B cell (primary cell): ENCODE results near the gene MVD. TPM values are rescaled to one million over a fixed set of nuclear protein-coding genes. Genes with fewer than 3 reads are reported as not detected.

Experiments used
- ATAC-seq: fragments of 200-7000 bp; cut with Tn5 transposase; one replicate; pipeline ENCODE4 v1.10.0; 2021; ENCODE audit warnings: low read depth, mild to moderate bottlenecking, moderate number of reproducible peaks, moderate library complexity
- CTCF ChIA-PET: fragments of 350-600 bp; sonication (Branson Sonifier 250); formaldehyde crosslinking; loops from one replicate; lab custom pipeline; 2021; ENCODE audit warnings: antibody characterized with exemption, inconsistent platforms; lab: Charles Lee
- POLR2A ChIA-PET: fragments of 350-600 bp; sonication (Branson Sonifier 250); formaldehyde crosslinking; loops from one replicate; lab custom pipeline; 2021; ENCODE audit warnings: antibody characterized with exemption; lab: Charles Lee
- DNase-seq: peaks from one replicate; pipeline ENCODE4 v3.0.0; 2013
- H2AFZ ChIP-seq: 2 replicates; pipeline ENCODE4 v1.6.1; 2012; ENCODE audit warnings: mild to moderate bottlenecking, low read depth, low read length; ENCODE audit not compliant: insufficient read depth, poor library complexity, severe bottlenecking
- H3K27ac ChIP-seq, 2 donors: 1 replicate in 1 of 2; 2 replicates in 1 of 2; pipeline ENCODE4 v1.5.1; 2012 to 2013; ENCODE audit warnings: low read length in 2 of 2, mild to moderate bottlenecking in 2 of 2, moderate library complexity in 1 of 2
- H3K27me3 ChIP-seq, 4 experiments: fragments of 200-600 bp in 1 of 4; sonication (generic) in 1 of 4; replicated peaks in 1 of 4; 1 replicate in 2 of 4; 2 replicates in 2 of 4; pipeline versions ENCODE4 v1.6.1 to v1.7.0; 2013 to 2016; ENCODE audit warnings: low read length in 3 of 4, mild to moderate bottlenecking in 2 of 4, mixed read lengths in 1 of 4, moderate library complexity in 1 of 4; ENCODE audit not compliant: insufficient read depth in 4 of 4, control insufficient read depth in 3 of 4; ENCODE audit errors: control extremely low read depth in 1 of 4
- H3K36me3 ChIP-seq, 2 experiments: replicated peaks in 1 of 2; 1 replicate in 1 of 2; 2 replicates in 1 of 2; pipeline versions ENCODE4 v1.6.1 to v1.7.1; 2013; ENCODE audit warnings: low read length in 1 of 2; ENCODE audit not compliant: insufficient read depth in 2 of 2, control insufficient read depth in 1 of 2; ENCODE audit errors: control extremely low read depth in 1 of 2, extremely low read depth in 1 of 2
- H3K4me1 ChIP-seq, 2 donors: fragments of 200-600 bp in 1 of 2; sonication (generic) in 1 of 2; 1 replicate in 1 of 2; 2 replicates in 1 of 2; pipeline versions ENCODE4 v1.5.1 to v1.6.1; 2013 to 2017; ENCODE audit warnings: low read length in 2 of 2; ENCODE audit not compliant: control insufficient read depth in 2 of 2, insufficient read depth in 2 of 2
- H3K4me2 ChIP-seq: replicated peaks from 2 replicates; pipeline ENCODE3; 2012; ENCODE audit warnings: mild to moderate bottlenecking, low read depth, low read length; ENCODE audit not compliant: poor library complexity, severe bottlenecking
- H3K4me3 ChIP-seq, 5 experiments: fragments of 200-600 bp in 1 of 5; sonication (generic) in 1 of 5; 1 replicate in 3 of 5; 2 replicates in 2 of 5; pipeline versions ENCODE4 v1.5.1 to v1.7.0; 2011 to 2016; ENCODE audit warnings: low read length in 4 of 5, mild to moderate bottlenecking in 4 of 5, low read depth in 2 of 5, control low read depth in 1 of 5, moderate library complexity in 1 of 5; ENCODE audit not compliant: insufficient read depth in 1 of 5; ENCODE audit errors: control extremely low read depth in 1 of 5, extremely low read depth in 1 of 5
- H3K79me2 ChIP-seq: fragments of 200-600 bp; sonication (generic); one replicate; pipeline ENCODE4 v1.6.0; 2016; ENCODE audit warnings: low read length; ENCODE audit not compliant: control insufficient read depth, insufficient read depth
- H3K9ac ChIP-seq: fragments of 200-600 bp; sonication (generic); 2 replicates; pipeline ENCODE4 v1.6.1; 2017; ENCODE audit warnings: mild to moderate bottlenecking, low read length, moderate library complexity
- H3K9me3 ChIP-seq, 3 donors: one replicate each; pipeline versions ENCODE4 v1.6.1 to v1.7.1; 2013; ENCODE audit warnings: low read length in 2 of 3; ENCODE audit not compliant: control insufficient read depth in 2 of 3, insufficient read depth in 1 of 3; ENCODE audit errors: control extremely low read depth in 1 of 3
- H4K20me1 ChIP-seq: 2 replicates; pipeline ENCODE4 v1.6.0; 2012; ENCODE audit warnings: mild to moderate bottlenecking, low read length; ENCODE audit not compliant: insufficient read depth, control insufficient read depth, poor library complexity, severe bottlenecking
- H3K27ac Mint-ChIP-seq: one replicate; pipeline ENCODE4 v1.8.0; 2021; ENCODE audit warnings: mixed read lengths
- H3K27me3 Mint-ChIP-seq: one replicate; pipeline ENCODE4 v1.8.0; 2021; ENCODE audit warnings: mixed read lengths
- H3K4me1 Mint-ChIP-seq: one replicate; pipeline ENCODE4 v1.8.0; 2021; ENCODE audit warnings: mixed read lengths
- H3K4me3 Mint-ChIP-seq: one replicate; pipeline ENCODE4 v1.8.0; 2021; ENCODE audit warnings: mixed read lengths
- H3K9me3 Mint-ChIP-seq: one replicate; pipeline ENCODE4 v1.8.0; 2022; ENCODE audit warnings: mixed read lengths; ENCODE audit not compliant: insufficient read depth
- CTCF ChIP-seq: fragments of 200-600 bp; IDR thresholded peaks from one replicate; pipeline ENCODE4 v1.8.0; 2022; ENCODE audit warnings: antibody characterized with exemption, mild to moderate bottlenecking
- EZH2 ChIP-seq: IDR thresholded peaks from 2 replicates; pipeline ENCODE4 v1.6.1; 2012; ENCODE audit warnings: borderline replicate concordance, low read depth, mild to moderate bottlenecking, moderate library complexity, low read length; ENCODE audit not compliant: insufficient read depth, poor library complexity, severe bottlenecking
- WGBS: methylation state at CpG from one replicate; pipeline ENCODE4 v1.1.5; 2013; ENCODE audit warnings: missing lambda C conversion rate; ENCODE audit not compliant: insufficient coverage; 5-methylcytosine and 5-hydroxymethylcytosine counted together
- intact Hi-C: fragments of 100-400 bp; cut with micrococcal nuclease; formaldehyde crosslinking; loops from one replicate; pipeline ENCODE4 v1.10.0; 2022
- polyA plus RNA-seq: library from polyadenylated mRNA; depleted of rRNA; stranded (reverse); fragments of >200 nt; gene quantifications from 2 replicates; pipeline ENCODE4 v1.2.3, GENCODE V29; 2012
- total RNA-seq, 2 donors: library from RNA; stranded (reverse); fragments of 120-200 nt in 1 of 2; gene quantifications; 1 replicate in 1 of 2; 2 replicates in 1 of 2; pipeline versions ENCODE4 v1.2.3 to v1.2.4, GENCODE V29; 2013 to 2022

MVD gene
- total and polyA plus RNA-seq, 2 donors (not counting 1 experiment from before 2014, with no cell fraction given) = 40.9 to 95.4 TPM

DNA sequence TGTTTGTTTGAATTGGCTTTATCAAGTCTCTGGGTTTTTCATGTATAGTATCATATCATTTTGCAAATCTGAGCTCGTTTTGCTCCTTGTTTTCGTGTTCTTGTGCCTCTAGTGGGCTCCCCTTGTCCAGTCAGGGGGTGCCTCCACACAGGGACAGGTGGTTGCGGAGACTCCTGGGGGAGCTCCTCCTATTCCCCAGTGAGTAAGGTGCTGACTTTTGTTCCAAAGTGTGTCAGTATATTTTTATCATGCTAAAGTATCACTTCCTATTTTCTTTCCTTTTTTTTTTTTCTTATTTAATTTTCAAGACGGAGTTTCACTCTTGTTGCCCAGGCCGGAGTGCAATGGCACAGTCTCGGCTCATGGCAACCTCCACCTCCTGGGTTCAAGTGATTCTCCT lies 54.8 kb downstream of the MVD start:
- DNase-seq (peak; percentile 35), ATAC-seq (peak; percentile 54)
- no peak overlapping the region for H3K27ac Mint-ChIP-seq

More for the DNA sequence above, 54.8 kb downstream of the MVD start:
- H3K79me2 ChIP-seq = peaks cover 57% of the 10 kb centered on the region
- intact Hi-C loops = no loop called here
- 60% methylated on average over 1 of the region's 6 CpGs for WGBS
- no peaks in the 10 kb centered on the region for H3K27me3 Mint-ChIP-seq
- H3K4me3 ChIP-seq = no peak overlapping the region
- no peaks in the 10 kb centered on the region for H3K27me3 ChIP-seq
- H3K4me3 Mint-ChIP-seq = no peak overlapping the region
- TF ChIP-seq EZH2 = no peak
- no peak for TF ChIP-seq CTCF
- H2AFZ ChIP-seq = no peak overlapping the region
- peaks cover 42% of the 10 kb centered on the region for H4K20me1 ChIP-seq
- CTCF ChIA-PET = interaction anchor here (0.7 to 1.3 kb wide), 4 partner anchors 25 to 97 kb away, joined by 3 to 4 read pairs (median 3); no protein-coding TSS in a partner anchor
- peaks cover 17% of the 10 kb centered on the region for H3K4me1 Mint-ChIP-seq
- peaks cover 7 to 18% of the 10 kb centered on the region in 2 donors for H3K4me1 ChIP-seq
- POLR2A ChIA-PET = interaction anchor here (0.7 kb wide), 2 partner anchors 12 to 671 kb away, joined by 4 read pairs; no protein-coding TSS in a partner anchor
- H3K9me3 Mint-ChIP-seq = no peaks in the 10 kb centered on the region
- H3K9ac ChIP-seq = no peak overlapping the region
- peaks cover 0 to 56% of the 10 kb centered on the region in 2 experiments for H3K36me3 ChIP-seq
- peak overlapping the region; percentile 48 for H3K4me2 ChIP-seq
- peak overlapping the region in 1 of 2 donors; percentile 7 for H3K27ac ChIP-seq
- H3K9me3 ChIP-seq = no peaks in the 10 kb centered on the region
